ENCODE measurements around the gene ZFP1. TPM values are rescaled to one million over a fixed set of nuclear protein-coding genes. Genes with fewer than 3 reads are reported as not detected.

Gene ZFP1
- total RNA-seq, 1 donor from 2014 or later = 11.3 TPM

- H3K4me3 ChIP-seq = no peak within 1 kb of the TSS
- DNase-seq (ENCODE audit: extremely low spot score in 2 of 2) = no peak
- TF ChIP-seq POLR2AphosphoS5 (IDR thresholded peaks at IDR 0.05; ENCODE audit: insufficient read depth in 1 of 2, low read depth in 1 of 2) (no peak), POLR2A (IDR thresholded peaks at IDR 0.05) (no peak), CTCF (IDR thresholded peaks at IDR 0.05) (no peak)
- no peak within 1 kb of the TSS for H3K27ac ChIP-seq
- H3K4me1 ChIP-seq = no peaks in the 10 kb centered on the region
- H3K27me3 ChIP-seq = no peaks in the 10 kb centered on the region
- no peaks in the 10 kb centered on the region for H3K9me3 ChIP-seq
- intact Hi-C loops (cut with DNase I) = no loop called here
- H3K36me3 ChIP-seq = no peaks in the 10 kb centered on the region
Observed at GRCh38 chr16:75218256-75219076, 70.1 kb downstream of the ZFP1 start, which contains the start of gene CTRB1. Gene CTRB1, plus strand, starts transcription at chr16:75218988. Its CDS starts 20 bp downstream, at chr16:75219008.

- no peak for DNase-seq (ENCODE audit: extremely low spot score in 2 of 2)
- TF ChIP-seq POLR2A (IDR thresholded peaks at IDR 0.05) (no peak), POLR2AphosphoS5 (IDR thresholded peaks at IDR 0.05; ENCODE audit: insufficient read depth in 1 of 2, low read depth in 1 of 2) (no peak), CTCF (IDR thresholded peaks at IDR 0.05) (no peak)
- Histone ChIP-seq H3K36me3 (no peaks in the 10 kb centered on the region), H3K4me3 (no peak overlapping the region), H3K9me3 (no peaks in the 10 kb centered on the region), H3K27me3 (no peaks in the 10 kb centered on the region), H3K4me1 (no peaks in the 10 kb centered on the region), H3K27ac (no peak overlapping the region)
- intact Hi-C loops (cut with DNase I) = no loop called here
Observed at GRCh38 chr16:75219088-75219487, 70.8 kb downstream of the ZFP1 start.

GRCh38 chr16:75219838-75220237 is 71.5 kb downstream of the ZFP1 start:
- H3K4me3 ChIP-seq = no peak overlapping the region
- H3K4me1 ChIP-seq = peaks cover 5% of the 10 kb centered on the region
- H3K9me3 ChIP-seq = no peaks in the 10 kb centered on the region
- DNase-seq (ENCODE audit: extremely low spot score in 2 of 2) = no peak
- no peaks in the 10 kb centered on the region for H3K36me3 ChIP-seq
- TF ChIP-seq POLR2A (IDR thresholded peaks at IDR 0.05) (no peak), CTCF (IDR thresholded peaks at IDR 0.05) (no peak), POLR2AphosphoS5 (IDR thresholded peaks at IDR 0.05; ENCODE audit: insufficient read depth in 1 of 2, low read depth in 1 of 2) (no peak)
- H3K27ac ChIP-seq = no peak overlapping the region
- intact Hi-C loops (cut with DNase I) = no loop called here
- no peaks in the 10 kb centered on the region for H3K27me3 ChIP-seq

Other genes starting within 250 kb of the ZFP1 start
- 95.3 TPM for gene WDR59, start 163.4 kb upstream of the ZFP1 start, total RNA-seq
- gene ZNRF1, start 149.5 kb upstream of the ZFP1 start, total RNA-seq = 20.1 TPM
- gene LDHD, start 31.7 kb upstream of the ZFP1 start, total RNA-seq = 10.1 TPM
- gene CTRB2, start 58.6 kb downstream of the ZFP1 start, total RNA-seq = not detected
- gene CTRB1, start 70.5 kb downstream of the ZFP1 start, total RNA-seq = not detected
- 39.5 TPM for gene BCAR1, start 103.1 kb downstream of the ZFP1 start, total RNA-seq

Measured in vagina (tissue), 2 donors.